Stomach (tissue), 9 donors: ENCODE measurements around the gene CPVL. TPM values are rescaled to one million over a fixed set of nuclear protein-coding genes. Genes with fewer than 3 reads are reported as not detected.

Experiments used
- DNase-seq, 2 donors: peaks; one replicate each; pipeline versions ENCODE4 v3.0.0 to v3.0.0-alpha.2; 2013 to 2019
- H3K27ac ChIP-seq, 5 donors: fragments of 200-600 bp in 4 of 5; sonication (generic) in 4 of 5; one replicate each; pipeline ENCODE4 v1.5.1; 2013 to 2019; ENCODE audit warnings: mild to moderate bottlenecking in 1 of 5, moderate library complexity in 1 of 5
- H3K27me3 ChIP-seq, 3 donors: fragments of 200-600 bp; sonication (generic); one replicate each; pipeline ENCODE4 v1.5.1; 2017 to 2019; ENCODE audit warnings: mixed run types in 1 of 3
- H3K36me3 ChIP-seq, 4 donors: fragments of 200-600 bp; sonication (generic); 1 replicate in 3 of 4; 2 replicates in 1 of 4; pipeline ENCODE4 v1.5.1; 2016 to 2019
- H3K4me1 ChIP-seq, 4 donors: fragments of 200-600 bp; sonication (generic); one replicate each; pipeline ENCODE4 v1.5.1; 2016 to 2019
- H3K4me3 ChIP-seq, 4 donors: fragments of 200-600 bp; sonication (generic) in 3 of 4; one replicate each; pipeline ENCODE4 v1.5.1; 2016 to 2019; ENCODE audit warnings: mild to moderate bottlenecking in 1 of 4
- H3K9me3 ChIP-seq, 4 donors: fragments of 200-600 bp; sonication (generic); one replicate each; pipeline ENCODE4 v1.5.1; 2016 to 2019
- CTCF ChIP-seq, 7 experiments: fragments of 450-650 bp in 4 of 7; fragments of 200-600 bp in 3 of 7; sonication (generic) in 3 of 7; IDR thresholded peaks; one replicate each; pipeline ENCODE4 v1.5.1; 2016 to 2019; ENCODE audit warnings: antibody characterized with exemption in 7 of 7, control low read depth in 2 of 7, mild to moderate bottlenecking in 1 of 7
- EP300 ChIP-seq: sonication (generic); formaldehyde crosslinking; IDR thresholded peaks from one replicate; pipeline ENCODE4 v1.6.1; 2017; ENCODE audit warnings: antibody characterized with exemption
- POLR2A ChIP-seq, 4 donors: fragments of 450-650 bp; IDR thresholded peaks; one replicate each; pipeline ENCODE4 v1.6.1; 2016; ENCODE audit warnings: antibody characterized with exemption in 4 of 4, control low read depth in 2 of 4, mild to moderate bottlenecking in 1 of 4, moderate library complexity in 1 of 4
- POLR2AphosphoS5 ChIP-seq, 3 donors: sonication (generic); formaldehyde crosslinking; IDR thresholded peaks; one replicate each; pipeline ENCODE4 v1.6.1; 2016; ENCODE audit warnings: antibody characterized with exemption in 3 of 3
- WGBS, 5 donors: extraction: QIAGEN DNeasy Blood & Tissue Kit in 3 of 5; methylation state at CpG; one replicate each; pipeline versions ENCODE4 v1.1.5 to v1.1.7; 2013 to 2018; 5-methylcytosine and 5-hydroxymethylcytosine counted together
- intact Hi-C: fragments of 100-400 bp; cut with DNase I; formaldehyde crosslinking; loops from one replicate; pipeline ENCODE4 v1.15.1; 2023; ENCODE audit warnings: low total_unique reads
- polyA plus RNA-seq, 3 donors: library from polyadenylated mRNA; stranded (reverse); fragments of 200-250 nt; gene quantifications; one replicate each; pipeline ENCODE4 v1.2.3, GENCODE V29; 2013
- total RNA-seq, 5 donors: library from RNA; depleted of rRNA; stranded (reverse); fragments of >200 nt; gene quantifications; one replicate each; pipeline versions ENCODE4 v1.1.0 to v1.2.3, GENCODE V29; 2014 to 2016
- donor health status: healthy with polysubstance abuse.
- donor health status: Bipolar disorder and iron deficiency.
- donor health status: healthy.

Gene CPVL
- total and polyA plus RNA-seq, 8 donors: 4.1 to 24.3 (median 17.5) TPM; not detected in 3

- no peaks in the 10 kb centered on the region for H3K36me3 ChIP-seq
- H3K27ac ChIP-seq: no peak overlapping the region
- no peak for TF ChIP-seq EP300
- TF ChIP-seq POLR2AphosphoS5 (IDR thresholded peaks at IDR 0.05): no peak
- TF ChIP-seq CTCF (IDR thresholded peaks at IDR 0.05): no peak
- no peak for TF ChIP-seq POLR2A (IDR thresholded peaks at IDR 0.05)
- no peak overlapping the region for H3K4me3 ChIP-seq
- no peaks in the 10 kb centered on the region for H3K27me3 ChIP-seq
- intact Hi-C loops: no loop called here
- no peaks in the 10 kb centered on the region for H3K9me3 ChIP-seq
- WGBS, 5 donors: 82 to 93% (median 88%) methylated on average over 11 of the region's 11 CpGs
- H3K4me1 ChIP-seq: peaks cover 0 to 30% (median 25%) of the 10 kb centered on the region in 4 donors
- no peak for DNase-seq
Measured at GRCh38 chr7:28990200-28990960, 156.0 kb downstream of the CPVL start.

- no peaks in the 10 kb centered on the region for H3K27me3 ChIP-seq
- peak overlapping the region in 3 of 5 donors; percentile 60 to 86 (median 75) for H3K27ac ChIP-seq
- no peak for TF ChIP-seq POLR2AphosphoS5 (IDR thresholded peaks at IDR 0.05)
- no peak for TF ChIP-seq CTCF (IDR thresholded peaks at IDR 0.05)
- TF ChIP-seq POLR2A (IDR thresholded peaks at IDR 0.05): no peak
- TF ChIP-seq EP300: no peak
- no peak for DNase-seq
- intact Hi-C loops: no loop called here
- no peaks in the 10 kb centered on the region for H3K36me3 ChIP-seq
- H3K9me3 ChIP-seq: no peaks in the 10 kb centered on the region
- H3K4me3 ChIP-seq: no peak overlapping the region
- peaks cover 6 to 40% (median 34%) of the 10 kb centered on the region in 4 donors for H3K4me1 ChIP-seq
- 88 to 95% (median 88%) methylated on average over 6 of the region's 6 CpGs for WGBS, 5 donors
Measured at GRCh38 chr7:28989211-28989980, 156.9 kb downstream of the CPVL start.

GRCh38 chr7:28988810-28989209 lies 157.5 kb downstream of the CPVL start:
- 65 to 90% (median 80%) methylated on average over 4 of the region's 4 CpGs for WGBS, 5 donors
- no peaks in the 10 kb centered on the region for H3K36me3 ChIP-seq
- no peaks in the 10 kb centered on the region for H3K9me3 ChIP-seq
- no peak overlapping the region for H3K4me3 ChIP-seq
- peaks cover 6 to 44% (median 36%) of the 10 kb centered on the region in 4 donors for H3K4me1 ChIP-seq
- TF ChIP-seq POLR2A (IDR thresholded peaks at IDR 0.05) (no peak), POLR2AphosphoS5 (IDR thresholded peaks at IDR 0.05) (peak; percentile 67 to 82 (median 72)), CTCF (IDR thresholded peaks at IDR 0.05) (no peak), EP300 (no peak)
- no peaks in the 10 kb centered on the region for H3K27me3 ChIP-seq
- DNase-seq: no peak
- intact Hi-C loops: no loop called here
- peak overlapping the region in 3 of 5 donors; percentile 60 to 86 (median 75) for H3K27ac ChIP-seq

- Histone ChIP-seq H3K4me1 (peaks cover 6 to 44% (median 36%) of the 10 kb centered on the region in 4 donors), H3K27ac (peak overlapping the region in 4 of 5 donors; percentile 46 to 86 (median 68)), H3K36me3 (no peaks in the 10 kb centered on the region), H3K27me3 (no peaks in the 10 kb centered on the region), H3K4me3 (no peak overlapping the region), H3K9me3 (no peaks in the 10 kb centered on the region)
- DNase-seq: no peak
- intact Hi-C loops: no loop called here
- 78 to 84% (median 83%) methylated on average over 5 of the region's 5 CpGs for WGBS, 5 donors
- no peak for TF ChIP-seq POLR2A (IDR thresholded peaks at IDR 0.05)
- no peak for TF ChIP-seq EP300
- no peak for TF ChIP-seq POLR2AphosphoS5 (IDR thresholded peaks at IDR 0.05)
- no peak for TF ChIP-seq CTCF (IDR thresholded peaks at IDR 0.05)
Measured at GRCh38 chr7:28988091-28988490, 158.2 kb downstream of the CPVL start.
